SU-DHL-6 (cell line): Measurements from ENCODE around the gene PLCH1.

Experiments used
- H2AFZ ChIP-seq: fragments of 200-600 bp; sonication (generic); 2 replicates; pipeline ENCODE4 v1.6.1; 2014; ENCODE audit warnings: low read depth, mild to moderate bottlenecking, moderate library complexity, mixed read lengths, antibody characterized with exemption, low read length; ENCODE audit not compliant: severe bottlenecking
- H3F3A ChIP-seq: fragments of 200-600 bp; shearing (Covaris generic); 2 replicates; pipeline ENCODE4 v1.6.0; 2016; ENCODE audit warnings: antibody characterized with exemption, mild to moderate bottlenecking; ENCODE audit not compliant: insufficient read depth
- H3K27ac ChIP-seq: fragments of 200-600 bp; sonication (generic); 2 replicates; pipeline ENCODE4 v1.5.1; 2016; ENCODE audit warnings: low read depth, mild to moderate bottlenecking, low read length, moderate library complexity, mixed read lengths
- H3K27me3 ChIP-seq: fragments of 200-600 bp; sonication (generic), shearing (Covaris generic); 2 replicates; pipeline ENCODE4 v1.6.0; 2014; ENCODE audit warnings: mild to moderate bottlenecking, low read length
- H3K36me3 ChIP-seq: fragments of 200-600 bp; sonication (generic); 2 replicates; pipeline ENCODE4 v1.6.1; 2014; ENCODE audit warnings: mild to moderate bottlenecking, low read length, mixed read lengths
- H3K4me2 ChIP-seq: fragments of 300-600, 200-600 bp; shearing (Covaris generic), sonication (generic); 2 replicates; pipeline ENCODE4 v1.6.0; 2014; ENCODE audit warnings: low read length, low read depth, mild to moderate bottlenecking; ENCODE audit not compliant: poor library complexity, severe bottlenecking
- H3K4me3 ChIP-seq: fragments of 200-600 bp; sonication (generic); 2 replicates; pipeline ENCODE4 v1.5.1; 2014; ENCODE audit warnings: antibody characterized with exemption, low read length, mild to moderate bottlenecking, mixed read lengths; ENCODE audit not compliant: insufficient read depth, poor library complexity, severe bottlenecking
- H3K79me2 ChIP-seq: fragments of 200-600 bp; sonication (generic); 2 replicates; pipeline ENCODE4 v1.6.1; 2014; ENCODE audit warnings: mild to moderate bottlenecking, low read length, moderate library complexity; ENCODE audit not compliant: insufficient read depth
- H3K9ac ChIP-seq: fragments of 200-600 bp; sonication (generic); 2 replicates; pipeline ENCODE4 v1.7.0; 2014; ENCODE audit warnings: mild to moderate bottlenecking, low read length
- H3K9me2 ChIP-seq: fragments of 200-600 bp; sonication (generic); replicated peaks from 2 replicates; pipeline ENCODE4 v1.6.1; 2014; ENCODE audit warnings: low read length; ENCODE audit not compliant: insufficient read depth
- H3K9me3 ChIP-seq: fragments of 200-600 bp; sonication (generic); 2 replicates; pipeline ENCODE4 v1.6.1; 2014; ENCODE audit warnings: low read length, mixed read lengths; ENCODE audit not compliant: insufficient read depth
- H4K20me1 ChIP-seq: fragments of 200-600 bp; sonication (generic); 2 replicates; pipeline ENCODE4 v1.6.1; 2014; ENCODE audit warnings: low read depth, mild to moderate bottlenecking, antibody characterized with exemption, low read length, moderate library complexity, mixed read lengths
- CTCF ChIP-seq: fragments of 200-600 bp; sonication (generic); IDR thresholded peaks from one replicate; pipeline ENCODE4 v1.5.1; 2017; ENCODE audit warnings: antibody characterized with exemption, mild to moderate bottlenecking, low read length, moderate library complexity; ENCODE audit not compliant: insufficient read depth, poor library complexity, severe bottlenecking
- EZH2phosphoT487 ChIP-seq: fragments of 200-600 bp; sonication (generic), shearing (Covaris generic); conservative IDR thresholded peaks from 2 replicates; pipeline ENCODE4 v1.6.1; 2018; ENCODE audit warnings: mild to moderate bottlenecking, antibody characterized with exemption, low read length, moderate library complexity, mixed read lengths

Gene PLCH1

GRCh38 chr3:155739154-155739553 lies 5.7 kb downstream of the PLCH1 start:
- H3K36me3 ChIP-seq, result no peaks in the 10 kb centered on the region
- H3K27me3 ChIP-seq, result no peaks in the 10 kb centered on the region
- H3K9me3 ChIP-seq, result no peaks in the 10 kb centered on the region
- H3K27ac ChIP-seq, result no peak overlapping the region
- no peak overlapping the region for H2AFZ ChIP-seq
- H3F3A ChIP-seq, result no peaks in the 10 kb centered on the region
- TF ChIP-seq EZH2phosphoT487, result no peak
- no peak for TF ChIP-seq CTCF
- no peaks in the 10 kb centered on the region for H4K20me1 ChIP-seq
- H3K4me3 ChIP-seq, result no peak overlapping the region
- no peaks in the 10 kb centered on the region for H3K79me2 ChIP-seq
- H3K4me2 ChIP-seq, result no peak overlapping the region
- H3K9ac ChIP-seq, result no peak overlapping the region
- H3K9me2 ChIP-seq, result no peaks in the 10 kb centered on the region

GRCh38 chr3:155738580-155739076 lies 6.2 kb downstream of the PLCH1 start:
- TF ChIP-seq CTCF (no peak), EZH2phosphoT487 (no peak)
- Histone ChIP-seq H3K4me2 (no peak overlapping the region), H3K4me3 (no peak overlapping the region), H3K36me3 (no peaks in the 10 kb centered on the region), H4K20me1 (no peaks in the 10 kb centered on the region), H3K9me3 (no peaks in the 10 kb centered on the region), H3K79me2 (no peaks in the 10 kb centered on the region), H3K9me2 (no peaks in the 10 kb centered on the region), H3K9ac (no peak overlapping the region), H3K27me3 (no peaks in the 10 kb centered on the region), H2AFZ (no peak overlapping the region), H3F3A (no peaks in the 10 kb centered on the region), H3K27ac (no peak overlapping the region)

- no peak overlapping the region for H3K4me3 ChIP-seq
- no peaks in the 10 kb centered on the region for H4K20me1 ChIP-seq
- TF ChIP-seq EZH2phosphoT487 (no peak), CTCF (no peak)
- H3K79me2 ChIP-seq, result no peaks in the 10 kb centered on the region
- no peak overlapping the region for H2AFZ ChIP-seq
- H3K9me3 ChIP-seq, result no peaks in the 10 kb centered on the region
- no peaks in the 10 kb centered on the region for H3K36me3 ChIP-seq
- no peaks in the 10 kb centered on the region for H3K9me2 ChIP-seq
- no peak overlapping the region for H3K27ac ChIP-seq
- no peak overlapping the region for H3K9ac ChIP-seq
- H3K4me2 ChIP-seq, result no peak overlapping the region
- no peaks in the 10 kb centered on the region for H3F3A ChIP-seq
- H3K27me3 ChIP-seq, result no peaks in the 10 kb centered on the region
These were observed 6.9 kb downstream of the PLCH1 start for GRCh38 chr3:155737844-155738460.
